ENCODE results near the gene MARCKSL1.
A peak's percentile ranks its signal among the peaks of the same experiment; 100 is the strongest.

MARCKSL1 gene

DNA sequence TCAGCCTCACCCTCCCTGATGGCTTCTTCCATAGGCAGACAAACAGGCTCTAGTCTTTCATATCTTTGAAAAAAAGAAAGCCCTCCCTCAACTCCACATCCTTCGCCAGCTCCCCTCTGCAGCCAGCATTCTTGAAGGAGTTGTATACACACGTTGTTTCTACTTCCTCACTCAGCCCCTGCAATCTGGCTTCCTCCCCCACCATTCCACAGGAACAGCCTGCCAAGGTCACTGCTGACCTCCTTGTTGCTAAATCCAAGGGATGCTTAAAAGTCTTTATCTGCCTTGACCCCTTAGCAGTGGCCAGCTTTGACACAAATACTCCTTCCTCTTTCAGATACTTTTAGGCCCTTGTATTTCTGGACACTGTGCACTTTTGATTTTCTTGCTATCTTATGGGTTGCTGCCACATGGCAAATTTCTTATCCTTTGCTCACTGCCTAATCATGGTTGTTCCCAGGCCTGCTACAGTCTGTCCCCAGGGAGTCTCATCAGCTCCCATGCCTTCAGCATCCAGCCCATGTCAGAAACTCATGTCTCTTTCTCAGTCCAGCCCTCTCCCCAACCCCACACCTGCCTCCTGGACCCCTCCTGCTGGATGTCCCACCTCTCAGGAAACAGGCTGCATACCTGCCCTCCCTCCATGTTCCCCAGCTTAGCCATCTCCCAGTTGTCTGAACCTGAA, 18.0 kb upstream of the MARCKSL1 start:
- no peak for DNase-seq
- intact Hi-C loops (cut with DNase I), result no loop called here

DNA sequence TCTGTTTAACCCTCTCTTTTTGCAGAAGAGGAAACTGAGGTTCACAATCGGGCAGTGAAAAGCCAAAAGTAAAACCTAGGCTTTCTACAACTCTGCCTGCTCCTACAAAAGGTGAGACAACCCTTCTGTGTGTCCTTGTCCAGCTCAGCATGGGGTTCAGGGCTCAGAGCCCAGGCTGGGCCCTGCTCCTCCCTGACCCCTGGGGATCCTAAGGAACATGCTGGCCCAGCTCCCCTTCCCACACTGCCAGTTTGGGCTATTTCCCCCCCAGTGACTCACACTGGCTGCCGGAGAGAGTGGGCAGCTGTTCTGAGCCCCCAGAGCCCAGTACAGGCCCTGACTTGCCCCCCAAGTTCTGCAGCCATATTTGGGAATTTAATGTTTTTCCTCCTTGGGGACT, 17.4 kb upstream of the MARCKSL1 start:
- DNase-seq, result no peak
- intact Hi-C loops (cut with DNase I), result no loop called here

DNA sequence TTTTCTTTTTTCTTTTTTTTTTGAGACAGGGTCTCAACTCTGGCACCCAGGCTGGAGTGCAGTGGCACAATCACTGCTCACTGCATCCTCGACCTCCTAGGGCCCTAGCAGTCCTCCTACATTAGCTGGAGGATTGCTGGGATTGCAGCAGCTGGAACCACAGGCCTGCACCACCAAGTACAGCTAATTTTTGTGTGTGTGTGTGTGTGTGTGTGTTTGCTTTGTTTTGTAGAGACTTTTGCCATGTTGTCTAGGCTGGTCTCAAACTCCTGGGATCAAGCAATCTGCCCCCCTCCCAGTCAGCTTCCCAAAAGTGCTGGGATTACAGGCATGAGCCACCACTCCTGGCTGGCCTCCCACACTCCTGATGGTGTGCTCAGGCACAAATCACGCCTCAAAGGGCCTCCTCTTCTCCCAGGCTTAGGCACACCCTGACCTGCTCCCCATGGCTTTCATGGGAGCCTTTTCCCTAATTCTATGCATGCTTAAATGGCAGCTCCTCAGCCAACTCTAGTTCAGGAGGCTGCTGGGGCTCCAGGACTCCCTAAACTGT, 16.9 kb upstream of the MARCKSL1 start:
- intact Hi-C loops (cut with DNase I), result no loop called here
- DNase-seq, result no peak

DNA sequence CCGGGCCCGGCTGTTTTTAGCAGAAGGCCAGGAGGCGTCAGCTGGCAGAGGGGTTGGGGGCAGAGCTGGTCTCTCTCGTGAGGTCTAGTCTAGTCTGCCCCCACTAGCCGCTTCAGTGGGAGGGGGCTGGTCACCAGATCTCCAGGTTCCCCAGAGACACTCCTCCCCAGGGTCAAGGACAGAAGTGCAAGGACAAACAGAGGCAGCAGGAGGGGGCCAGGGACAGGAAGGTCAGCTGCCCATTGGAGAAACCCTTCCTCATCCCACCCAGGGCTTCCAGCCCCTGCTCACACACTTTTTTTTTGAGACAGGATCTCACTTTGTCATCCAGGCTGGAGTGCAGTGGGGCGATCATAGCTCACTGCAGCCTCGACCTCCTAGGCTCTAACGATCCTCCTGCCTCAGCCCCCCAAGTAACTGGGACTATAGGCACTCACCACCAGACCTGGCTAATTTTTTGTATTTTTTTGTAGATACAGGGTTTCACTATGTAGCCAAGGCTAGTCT, 16.3 kb upstream of the MARCKSL1 start:
- no peak for DNase-seq
- intact Hi-C loops (cut with DNase I), result no loop called here

DNA sequence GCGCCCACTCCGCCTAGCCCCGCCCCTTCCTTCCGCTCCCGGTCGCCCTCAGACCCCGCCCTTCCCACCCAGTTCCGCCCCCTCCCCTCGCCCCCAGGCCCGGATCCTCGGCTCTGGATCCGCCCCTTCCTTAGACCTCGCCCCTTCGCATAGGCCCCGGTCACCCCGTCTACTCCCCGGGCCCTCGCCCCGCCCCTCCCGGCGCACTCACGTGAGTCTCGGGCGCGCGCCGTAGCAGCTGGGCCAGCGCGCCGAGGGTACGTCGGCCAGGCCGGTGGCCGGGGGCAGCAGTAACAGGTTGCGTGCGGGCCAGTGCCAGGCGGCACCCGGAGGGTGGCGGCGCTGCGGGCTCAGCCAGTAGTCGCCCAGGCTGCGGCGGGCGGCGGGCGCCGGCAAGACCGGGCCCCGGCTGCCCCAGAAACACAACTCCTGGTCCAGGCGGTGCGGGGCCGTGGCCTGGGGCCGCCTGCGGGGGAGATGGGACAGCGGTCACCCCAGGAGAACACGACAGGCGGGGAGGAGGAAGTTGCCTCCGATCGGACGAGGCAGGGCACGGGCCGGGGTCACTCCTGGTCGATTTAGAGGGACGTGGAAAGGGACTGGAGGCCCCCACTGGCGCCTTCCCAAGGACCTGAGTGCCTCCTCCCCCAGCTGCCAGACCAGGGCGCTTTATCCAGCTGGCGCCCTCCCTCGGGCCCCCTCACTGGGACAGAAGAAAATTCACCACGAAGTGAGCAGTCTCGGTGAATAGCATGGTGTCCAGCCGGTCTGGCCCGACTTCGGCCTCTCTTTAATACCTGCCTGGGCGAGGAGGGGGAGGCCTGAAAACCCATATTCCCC, 15.6 kb upstream of the MARCKSL1 start:
- peak; percentile 80 to 97 (median 93) for DNase-seq
- intact Hi-C loops (cut with DNase I), result loop anchor here (2.0 kb wide), 1 partner anchor 43 kb away; the partner anchor contains the start of gene BSDC1

DNA sequence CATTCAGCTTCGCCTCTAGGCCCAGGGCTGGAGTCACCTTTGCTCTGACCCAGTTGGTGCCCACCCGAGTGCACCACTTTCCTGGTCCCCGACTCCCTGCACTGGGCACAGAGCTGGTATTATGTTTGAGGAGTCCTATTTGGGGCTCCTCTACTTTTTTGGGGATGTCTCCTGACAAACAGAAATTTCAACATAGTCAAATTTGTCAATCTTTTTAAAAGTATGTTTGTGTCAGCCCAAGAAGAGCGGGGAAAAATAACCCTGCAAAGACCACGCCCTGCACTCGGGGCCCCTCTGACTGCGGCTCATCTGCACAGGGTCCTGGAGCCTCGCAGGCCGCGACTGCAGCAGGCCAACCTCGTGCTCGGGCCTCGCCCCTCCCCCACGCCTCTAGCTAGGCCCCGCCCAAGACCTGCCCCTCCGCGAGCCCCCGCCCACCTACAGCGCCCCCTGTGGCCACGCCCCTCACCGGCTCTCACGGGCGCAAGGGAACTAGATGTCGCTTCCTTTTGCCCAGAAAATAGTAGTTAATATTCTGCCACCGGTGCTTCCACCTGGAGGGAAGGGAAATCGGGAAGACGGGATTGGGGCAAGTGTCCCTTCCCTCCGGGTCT, 14.9 kb upstream of the MARCKSL1 start:
- intact Hi-C loops (cut with DNase I), result loop anchor here (2.0 kb wide), 1 partner anchor 44 kb away; the partner anchor contains the start of gene BSDC1
- DNase-seq, result peak in 39 of 42 donors; percentile 58 to 89 (median 75)

DNA sequence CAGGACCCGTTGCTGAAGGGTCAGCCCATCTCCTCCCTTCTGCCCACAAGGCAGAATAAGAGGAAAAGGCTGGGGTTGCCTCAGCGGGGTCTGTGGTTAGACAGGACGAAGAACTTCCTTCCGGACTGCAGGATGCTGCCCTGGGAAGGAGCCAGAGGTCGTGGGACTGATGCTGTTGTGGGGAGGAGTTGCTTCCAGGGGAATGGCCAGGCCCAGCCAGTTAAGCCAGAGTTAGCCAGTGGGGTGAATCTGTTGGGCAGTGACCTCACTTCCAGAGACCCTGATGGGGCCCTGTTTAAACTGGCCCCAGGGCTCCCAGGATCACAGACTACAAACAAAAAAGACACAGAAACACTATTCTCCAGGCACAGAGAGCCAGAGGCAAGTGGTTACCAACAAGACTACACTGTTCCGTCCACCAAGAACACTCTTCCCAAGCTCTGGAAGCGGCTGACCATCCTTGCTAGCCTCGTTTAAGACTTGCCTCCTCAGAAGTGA, 13.2 kb upstream of the MARCKSL1 start:
- DNase-seq, result peak in 4 of 42 donors; percentile 23 to 56 (median 40)
- intact Hi-C loops (cut with DNase I), result no loop called here

DNA sequence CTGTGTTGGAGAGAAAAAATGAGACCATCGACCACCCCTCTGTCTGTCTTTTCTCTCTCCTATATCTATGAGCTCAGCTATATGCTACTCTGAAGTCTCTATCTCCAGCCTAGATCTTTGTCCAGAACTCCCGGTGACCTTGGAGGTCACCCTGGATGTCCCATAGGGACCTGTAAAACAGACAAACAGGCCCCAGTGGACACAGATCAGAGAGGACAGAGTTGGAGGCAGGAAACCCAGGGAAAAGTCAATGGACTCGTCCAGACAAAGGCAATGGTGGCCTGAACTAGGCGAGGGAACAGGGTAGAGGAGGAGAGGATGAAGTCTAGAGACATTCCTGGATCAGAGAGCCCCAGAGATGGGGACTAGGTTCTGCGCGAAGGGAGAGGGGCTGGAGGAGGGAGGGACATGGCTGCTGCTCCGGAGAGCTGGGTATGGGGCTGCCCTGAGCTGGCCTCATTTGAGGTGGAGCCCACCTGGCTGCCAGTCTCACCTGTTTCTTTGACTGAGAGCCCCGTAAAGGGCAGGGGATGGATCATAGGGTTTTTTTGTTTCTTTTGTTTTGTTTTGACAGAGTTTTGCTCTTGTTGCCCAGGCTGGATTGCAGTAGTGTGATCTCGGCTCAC, 10.6 kb upstream of the MARCKSL1 start:
- intact Hi-C loops (cut with DNase I), result no loop called here
- DNase-seq, result no peak

DNA sequence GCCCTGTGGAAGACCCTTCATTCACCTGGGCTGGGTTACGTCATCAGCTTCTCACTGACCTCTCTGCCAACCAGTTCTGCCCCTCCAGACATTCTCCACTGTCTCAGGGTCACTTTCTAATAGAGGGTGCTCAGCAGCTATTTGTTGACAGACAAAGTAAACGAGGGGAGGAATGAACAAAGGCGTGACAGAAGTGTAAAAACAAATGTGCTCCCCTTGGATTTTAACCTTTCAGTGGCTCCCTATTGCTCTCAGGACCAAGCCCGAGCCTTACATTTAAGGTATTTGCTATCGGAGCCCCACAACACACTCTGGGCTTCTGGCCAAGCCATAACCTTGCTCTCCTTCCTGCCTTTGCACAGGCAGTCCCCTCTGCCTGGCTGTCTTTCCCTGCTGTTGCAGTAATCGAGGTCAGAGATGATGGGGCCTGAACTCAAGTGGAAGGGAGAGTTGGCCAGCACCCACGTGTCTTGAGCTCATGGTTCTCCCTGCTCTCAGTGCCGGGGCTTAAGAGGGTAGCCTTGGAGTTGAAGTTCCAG, 9.3 kb upstream of the MARCKSL1 start:
- intact Hi-C loops (cut with DNase I), result no loop called here
- DNase-seq, result no peak

DNA sequence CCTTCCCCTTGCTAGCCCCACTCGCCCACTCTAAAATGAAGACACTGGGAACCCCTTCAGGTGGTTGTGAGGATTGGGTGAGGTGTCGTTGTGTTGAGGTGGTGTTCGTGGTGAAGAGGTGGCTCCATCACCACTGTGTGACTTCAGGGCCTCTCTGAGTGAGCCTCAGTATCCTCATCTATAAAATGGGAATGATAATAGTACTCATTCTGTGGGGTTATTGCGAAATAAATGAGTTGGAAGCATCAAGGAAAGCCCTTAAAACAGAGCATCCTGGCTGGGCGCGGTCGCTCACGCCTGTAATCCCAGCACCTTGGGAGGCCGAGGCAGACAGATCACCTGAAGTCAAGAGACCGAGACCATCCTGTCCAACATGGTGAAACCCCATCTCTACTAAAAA, 6.7 kb upstream of the MARCKSL1 start:
- intact Hi-C loops (cut with DNase I), result no loop called here
- DNase-seq, result no peak

DNA sequence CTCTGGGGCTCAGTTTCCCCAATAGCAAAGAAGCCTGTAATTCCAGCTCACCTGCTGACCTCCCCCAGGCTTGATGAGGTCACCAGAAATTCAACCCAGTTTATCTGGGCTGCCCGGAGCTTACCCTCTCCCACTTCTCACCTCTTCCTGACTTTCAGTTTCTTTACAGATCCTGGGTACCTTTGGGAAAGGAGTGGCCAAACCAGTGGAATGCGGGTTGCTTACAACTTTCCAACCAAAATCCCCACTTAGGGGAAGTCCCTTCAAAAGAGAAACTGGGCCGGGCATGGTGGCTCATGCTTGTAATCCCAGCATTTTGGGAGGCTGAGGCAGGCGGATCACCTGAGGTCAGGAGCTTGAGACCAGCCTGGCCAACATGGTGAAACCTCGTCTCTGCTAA, 5.9 kb upstream of the MARCKSL1 start:
- no peak for DNase-seq
- intact Hi-C loops (cut with DNase I), result no loop called here

DNA sequence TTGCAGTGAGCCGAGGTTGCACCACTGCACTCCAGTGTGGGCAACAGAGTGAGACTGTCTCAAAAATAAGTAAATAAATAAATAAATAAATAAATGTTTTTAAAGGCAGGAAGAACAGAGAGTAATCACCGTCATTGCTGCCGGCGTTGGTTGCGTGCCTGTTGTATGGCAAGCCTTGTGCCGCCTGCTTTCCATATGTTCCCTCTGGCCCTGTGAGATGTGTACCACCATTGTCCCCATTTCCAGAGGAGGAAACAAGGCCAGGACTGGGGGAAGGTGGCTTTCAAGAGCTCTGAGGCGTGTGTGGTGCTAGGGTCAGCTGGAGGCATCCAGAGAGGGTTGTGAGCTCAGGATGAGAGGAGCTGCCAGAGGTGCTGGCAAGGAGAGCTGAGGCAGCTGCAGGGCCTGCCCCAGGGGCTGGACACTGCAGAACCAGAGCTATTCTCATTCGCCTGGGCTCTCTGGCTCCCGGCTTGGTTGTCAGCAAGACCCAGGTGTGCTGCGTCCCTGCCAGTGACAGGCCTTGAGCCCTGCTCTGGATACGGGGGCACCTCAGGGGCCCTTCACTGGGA, 5.2 kb upstream of the MARCKSL1 start:
- intact Hi-C loops (cut with DNase I), result no loop called here
- peak in 16 of 42 donors; percentile 16 to 79 (median 40) for DNase-seq

DNA sequence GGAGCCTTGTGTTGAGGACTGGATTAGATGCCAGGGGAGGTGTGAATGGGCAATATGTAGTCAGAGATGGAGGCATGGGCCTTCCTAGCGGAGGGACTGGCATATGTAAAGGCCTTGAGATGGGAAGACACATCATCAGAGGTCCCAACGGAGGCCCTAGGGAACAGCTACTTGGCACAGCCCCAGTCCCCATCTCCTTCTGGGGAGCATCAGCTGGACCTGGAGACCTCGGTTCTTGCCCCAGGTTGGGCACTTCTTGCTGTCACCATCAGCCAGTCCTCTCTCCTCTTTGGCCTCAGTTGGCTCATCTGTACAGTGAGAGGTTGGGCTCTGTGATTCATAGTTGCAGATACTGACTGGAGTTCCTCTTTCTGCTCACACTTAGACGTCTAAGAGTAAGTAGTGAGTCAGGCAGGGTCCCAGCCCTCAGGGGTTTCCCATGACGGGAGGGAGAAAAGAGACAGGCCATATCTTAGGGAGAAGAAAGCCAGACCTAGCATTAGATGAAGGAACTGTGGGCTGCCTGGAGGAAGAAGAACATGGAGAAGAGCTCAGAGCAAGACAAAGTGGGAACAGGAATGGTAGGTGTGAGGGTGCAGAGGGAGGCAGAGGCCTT, 3.4 kb upstream of the MARCKSL1 start:
- intact Hi-C loops (cut with DNase I), result no loop called here
- peak in 1 of 42 donors; percentile 21 for DNase-seq

DNA sequence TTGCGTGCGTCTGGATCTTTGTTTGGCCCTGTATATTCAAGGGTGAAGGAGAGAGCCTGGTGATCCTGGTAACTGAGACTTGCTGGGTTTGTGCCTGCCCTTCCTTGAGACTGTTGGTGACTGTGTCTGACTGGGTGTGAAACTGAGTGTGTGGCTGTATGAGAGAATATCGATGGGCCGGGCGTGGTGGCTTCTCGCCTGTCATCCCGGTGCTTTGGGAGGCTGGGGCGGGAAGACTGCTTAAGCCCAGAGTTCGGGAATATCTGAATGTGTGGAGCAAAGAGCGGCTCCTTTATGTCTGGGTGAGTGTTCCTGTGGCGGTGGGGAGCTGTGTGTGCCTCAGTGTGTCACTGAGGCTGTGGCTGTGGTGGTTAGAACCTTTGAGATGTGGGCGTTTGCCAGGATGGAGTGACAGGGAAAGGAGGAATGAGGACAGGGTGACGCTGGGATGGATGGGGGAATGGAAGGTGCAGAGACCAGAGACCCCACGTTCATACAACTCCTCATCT, 2.7 kb upstream of the MARCKSL1 start:
- DNase-seq, result peak in 3 of 42 donors; percentile 10 to 29 (median 25)
- intact Hi-C loops (cut with DNase I), result no loop called here

DNA sequence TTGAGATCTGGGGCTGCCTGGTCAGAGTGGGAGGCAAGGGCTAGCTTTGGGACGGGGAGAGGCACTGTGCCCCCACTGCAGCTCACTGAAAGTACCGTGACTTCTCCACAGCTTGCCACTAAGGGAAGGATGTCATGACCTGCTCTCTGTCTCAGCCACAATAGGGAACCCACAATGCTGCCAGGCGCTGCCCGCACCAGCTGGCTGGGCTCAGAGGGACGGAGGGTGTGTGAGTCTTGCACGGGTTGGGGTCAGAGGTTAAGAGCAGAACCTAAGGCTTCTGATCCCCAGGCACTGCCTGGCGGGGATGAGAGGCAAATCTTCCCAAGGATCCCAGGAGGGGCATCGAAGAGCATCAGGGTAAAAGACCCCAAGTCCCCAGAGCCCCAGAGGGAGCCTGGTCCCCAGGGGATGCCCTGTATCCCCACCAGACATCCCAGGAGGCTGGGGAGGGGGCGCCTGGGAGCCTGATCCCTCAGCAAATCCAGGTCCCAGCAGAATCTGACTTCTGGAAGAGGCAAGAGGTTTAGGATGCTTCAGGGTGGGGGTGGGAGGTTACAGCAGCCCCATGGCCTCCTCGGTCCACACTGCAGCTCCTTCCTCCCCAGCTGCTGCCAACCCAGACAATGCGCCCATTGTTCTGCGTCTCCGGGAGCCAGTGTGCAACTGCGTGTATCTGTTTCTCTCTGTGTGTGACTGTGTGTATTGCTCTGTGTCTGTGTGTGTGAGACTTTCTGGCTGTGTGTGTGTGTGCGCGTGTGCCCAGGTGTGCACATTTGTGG, 2.0 kb upstream of the MARCKSL1 start:
- intact Hi-C loops (cut with DNase I), result no loop called here

DNA sequence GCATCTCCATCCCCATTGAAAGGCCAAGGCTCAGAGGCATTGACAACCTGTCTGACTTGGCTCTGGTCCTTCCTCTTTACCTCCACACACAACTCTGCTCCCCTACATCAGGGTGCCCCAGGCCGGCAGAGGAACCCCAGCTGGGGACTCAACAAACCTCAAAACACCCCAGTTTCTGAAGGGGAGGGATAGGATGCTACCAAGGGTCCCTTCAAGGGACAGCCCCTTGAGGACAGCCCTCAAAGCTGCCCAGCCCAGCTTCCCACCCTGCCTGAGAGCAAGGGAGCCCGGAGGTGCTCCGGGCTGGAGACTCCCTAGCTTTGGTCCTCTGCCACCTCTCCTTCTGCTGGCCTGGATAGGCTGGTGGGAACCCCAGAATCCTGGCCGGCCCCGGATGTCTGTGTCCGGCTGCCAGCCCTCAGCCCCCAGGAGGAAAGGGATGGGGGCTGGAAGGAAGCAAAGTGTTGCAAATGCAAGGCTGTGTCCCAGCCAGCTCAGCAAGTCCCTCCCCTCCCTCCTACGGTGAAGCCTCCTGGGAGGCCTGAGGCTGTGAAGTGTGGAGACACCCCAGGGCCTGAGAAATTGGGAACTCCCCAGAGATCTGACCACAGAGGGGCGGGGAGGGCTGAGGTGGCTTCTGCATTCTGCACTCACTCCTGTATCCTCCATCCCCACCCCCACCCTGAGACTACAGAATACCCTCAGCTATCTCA, 1.1 kb upstream of the MARCKSL1 start:
- intact Hi-C loops (cut with DNase I), result no loop called here
- peak in 10 of 42 donors; percentile 18 to 59 (median 40) for DNase-seq

More for the DNA sequence above, 2.0 kb upstream of the MARCKSL1 start:
- DNase-seq, result peak; percentile 73 to 96 (median 90)
